BJ (cell line): ENCODE data around the gene MYD88. TPM values are rescaled to one million over a fixed set of nuclear protein-coding genes. Genes with fewer than 3 reads are reported as not detected.

ENCODE experiments used
- CTCF ChIA-PET: fragments of 350-600 bp; formaldehyde crosslinking; extraction: SDS; loops from one replicate; lab custom pipeline; 2021; ENCODE audit warnings: antibody characterized with exemption, inconsistent platforms; lab: Yijun Ruan, JAX
- POLR2A ChIA-PET: fragments of 300-600 bp; sonication (Branson Sonifier 250); formaldehyde crosslinking; extraction: SDS; loops from one replicate; lab custom pipeline; 2021; ENCODE audit warnings: antibody characterized with exemption; lab: Charles Lee
- DNase-seq: peaks from one replicate; pipeline ENCODE4 v3.0.0-alpha.2; 2011; ENCODE audit warnings: low read depth
- H3K27me3 ChIP-seq: 2 replicates; pipeline ENCODE4 v1.6.0; 2011; ENCODE audit warnings: low read length; ENCODE audit not compliant: control insufficient read depth, insufficient read depth
- H3K36me3 ChIP-seq: 2 replicates; pipeline ENCODE4 v1.5.1; 2011; ENCODE audit warnings: low read length; ENCODE audit not compliant: control insufficient read depth, insufficient read depth
- H3K4me3 ChIP-seq: 2 replicates; pipeline ENCODE4 v1.5.1; 2011; ENCODE audit warnings: low read depth, mild to moderate bottlenecking, control low read depth, low read length
- CTCF ChIP-seq: IDR thresholded peaks from 2 replicates; pipeline ENCODE4 v1.5.1; 2011; ENCODE audit warnings: low read depth, mild to moderate bottlenecking, control low read depth, inconsistent platforms, low read length, moderate library complexity; ENCODE audit not compliant: insufficient read depth
- polyA plus RNA-seq: library from polyadenylated mRNA; depleted of rRNA; stranded (reverse); fragments of >200 nt; gene quantifications from 2 replicates; pipeline ENCODE4 v1.2.3, GENCODE V29; 2011

Gene MYD88
- polyA plus RNA-seq, 1 experiment: 45.6 TPM

GRCh38 chr3:38139652-38140051 lies 1.2 kb downstream of the MYD88 start:
- no peak for TF ChIP-seq CTCF
- ChIA-PET CTCF (interaction anchor here (0.6 to 1.4 kb wide), 4 partner anchors 14 to 353 kb away, joined by 3 read pairs; no protein-coding TSS in a partner anchor), POLR2A (no interaction called here)
- H3K27me3 ChIP-seq: no peaks in the 10 kb centered on the region
- no peak for DNase-seq
- peaks cover 12% of the 10 kb centered on the region for H3K36me3 ChIP-seq
- H3K4me3 ChIP-seq: peak overlapping the region; percentile 83

GRCh38 chr3:38140326-38141172 lies 2.1 kb downstream of the MYD88 start:
- DNase-seq: no peak
- no peaks in the 10 kb centered on the region for H3K27me3 ChIP-seq
- POLR2A ChIA-PET: no interaction called here
- no peak overlapping the region for H3K4me3 ChIP-seq
- H3K36me3 ChIP-seq: peaks cover 12% of the 10 kb centered on the region
- TF ChIP-seq CTCF: no peak
- CTCF ChIA-PET: interaction anchor here (0.7 to 1.3 kb wide), 2 partner anchors 13 to 352 kb away, joined by 3 read pairs; no protein-coding TSS in a partner anchor

- no peak overlapping the region for H3K4me3 ChIP-seq
- ChIA-PET CTCF (no interaction called here), POLR2A (interaction anchor here (0.7 kb wide), 1 partner anchor 13 kb away, joined by 3 read pairs; no protein-coding TSS in a partner anchor)
- peaks cover 12% of the 10 kb centered on the region for H3K36me3 ChIP-seq
- H3K27me3 ChIP-seq: peaks cover 2% of the 10 kb centered on the region; the same call in 1 of the 2 replicates
- no peak for TF ChIP-seq CTCF
- DNase-seq: no peak
These were observed 2.9 kb downstream of the MYD88 start for GRCh38 chr3:38141173-38141951.

GRCh38 chr3:38141952-38142273 lies 3.5 kb downstream of the MYD88 start:
- TF ChIP-seq CTCF: no peak
- Histone ChIP-seq H3K27me3 (peaks cover 2% of the 10 kb centered on the region; the same call in 1 of the 2 replicates), H3K4me3 (no peak overlapping the region), H3K36me3 (peaks cover 12% of the 10 kb centered on the region)
- ChIA-PET POLR2A (interaction anchor here (0.7 kb wide), 1 partner anchor 12 kb away, joined by 3 read pairs; no protein-coding TSS in a partner anchor), CTCF (no interaction called here)
- DNase-seq: no peak

GRCh38 chr3:38142959-38143358 lies 4.5 kb downstream of the MYD88 start:
- no peak for DNase-seq
- ChIA-PET CTCF (no interaction called here), POLR2A (no interaction called here)
- Histone ChIP-seq H3K36me3 (peaks cover 12% of the 10 kb centered on the region), H3K27me3 (peaks cover 2% of the 10 kb centered on the region; the same call in 1 of the 2 replicates), H3K4me3 (no peak overlapping the region)
- TF ChIP-seq CTCF: no peak
